Stimulated activated naive CD8-positive, alpha-beta T cell treated with anti-CD3 and anti-CD28 coated beads, Interleukin-15, amount 100 ng/mL, for 72 hours (primary cell): Measurements from ENCODE around the gene NKD2.

ENCODE experiments used
- ATAC-seq: fragments of 150-1000 bp; cut with Tn5 transposase; 2 replicates; pipeline ENCODE4 v1.10.0; 2021; ENCODE audit warnings: mild to moderate bottlenecking, moderate library complexity
- DNase-seq, 2 donors: peaks; one replicate each; pipeline ENCODE4 v3.0.0; 2021 to 2022
- H3K27ac Mint-ChIP-seq, 2 donors: one replicate each; pipeline ENCODE4 v1.8.0; 2022; ENCODE audit warnings: mild to moderate bottlenecking in 2 of 2, mixed read lengths in 2 of 2, moderate library complexity in 2 of 2
- H3K27me3 Mint-ChIP-seq: one replicate; pipeline ENCODE4 v1.8.0; 2022; ENCODE audit warnings: mixed read lengths
- H3K4me1 Mint-ChIP-seq: one replicate; pipeline ENCODE4 v1.8.0; 2022; ENCODE audit warnings: mild to moderate bottlenecking, mixed read lengths
- H3K4me3 Mint-ChIP-seq, 2 donors: one replicate each; pipeline ENCODE4 v1.8.0; 2022; ENCODE audit warnings: mild to moderate bottlenecking in 2 of 2, mixed read lengths in 2 of 2, moderate library complexity in 1 of 2
- H3K9me3 Mint-ChIP-seq, 2 donors: one replicate each; pipeline ENCODE4 v1.8.0; 2022; ENCODE audit warnings: mixed read lengths in 2 of 2

The NKD2 gene

GRCh38 chr5:1002836-1003235 is 5.8 kb upstream of the NKD2 start:
- DNase-seq = peak in 1 of 2 donors; percentile 6
- H3K4me3 Mint-ChIP-seq = no peak overlapping the region
- H3K4me1 Mint-ChIP-seq = peaks cover 52% of the 10 kb centered on the region
- no peak for ATAC-seq
- no peak overlapping the region for H3K27ac Mint-ChIP-seq
- H3K9me3 Mint-ChIP-seq = no peaks in the 10 kb centered on the region
- peaks cover 69% of the 10 kb centered on the region for H3K27me3 Mint-ChIP-seq

GRCh38 chr5:1003296-1003937 is 5.2 kb upstream of the NKD2 start:
- no peak overlapping the region for H3K27ac Mint-ChIP-seq
- peaks cover 55% of the 10 kb centered on the region for H3K4me1 Mint-ChIP-seq
- no peaks in the 10 kb centered on the region for H3K9me3 Mint-ChIP-seq
- DNase-seq = peak in 1 of 2 donors; percentile 44
- H3K27me3 Mint-ChIP-seq = peaks cover 75% of the 10 kb centered on the region
- H3K4me3 Mint-ChIP-seq = peak overlapping the region; percentile 38 to 86
- ATAC-seq = peak; percentile 16

GRCh38 chr5:1004461-1005248 is 3.9 kb upstream of the NKD2 start:
- H3K4me3 Mint-ChIP-seq = peak overlapping the region; percentile 66 to 86
- peaks cover 80% of the 10 kb centered on the region for H3K27me3 Mint-ChIP-seq
- H3K4me1 Mint-ChIP-seq = peaks cover 57% of the 10 kb centered on the region
- peak in 1 of 2 donors; percentile 40 for DNase-seq
- H3K9me3 Mint-ChIP-seq = no peaks in the 10 kb centered on the region
- peak; percentile 47 for ATAC-seq
- H3K27ac Mint-ChIP-seq = no peak overlapping the region

DNA sequence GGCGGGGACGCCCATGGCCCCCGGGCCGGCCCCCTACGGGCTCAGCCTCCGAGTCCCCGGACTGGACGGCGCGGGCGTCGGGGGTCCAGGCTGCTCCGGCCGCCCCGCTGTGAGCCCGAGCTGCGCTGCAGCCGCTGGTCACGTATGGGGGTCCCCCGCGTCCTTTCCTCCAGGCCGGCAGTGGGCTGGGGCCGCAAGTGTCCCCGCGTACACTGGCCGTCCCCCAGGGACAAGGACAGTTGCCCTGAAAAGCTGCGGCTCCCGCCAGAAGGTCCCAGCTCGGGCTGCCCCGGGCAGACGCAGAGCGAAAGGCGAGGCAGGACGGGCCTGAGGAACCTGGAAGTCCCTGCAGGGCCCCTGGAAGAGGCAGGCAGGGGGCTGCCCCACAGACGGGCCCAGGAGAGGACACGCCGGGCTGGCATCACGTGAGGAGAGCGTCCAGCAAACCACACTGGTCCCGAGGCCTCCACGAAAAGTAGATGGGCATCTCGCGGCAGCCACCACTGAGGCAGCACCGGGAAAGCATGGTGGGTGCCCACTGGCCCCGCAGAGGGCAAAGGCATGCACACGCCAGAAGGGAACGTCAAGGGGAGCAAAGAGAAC is 3.3 kb upstream of the NKD2 start:
- H3K4me3 Mint-ChIP-seq = peak overlapping the region in 1 of 2 donors; percentile 24
- DNase-seq = no peak

DNA sequence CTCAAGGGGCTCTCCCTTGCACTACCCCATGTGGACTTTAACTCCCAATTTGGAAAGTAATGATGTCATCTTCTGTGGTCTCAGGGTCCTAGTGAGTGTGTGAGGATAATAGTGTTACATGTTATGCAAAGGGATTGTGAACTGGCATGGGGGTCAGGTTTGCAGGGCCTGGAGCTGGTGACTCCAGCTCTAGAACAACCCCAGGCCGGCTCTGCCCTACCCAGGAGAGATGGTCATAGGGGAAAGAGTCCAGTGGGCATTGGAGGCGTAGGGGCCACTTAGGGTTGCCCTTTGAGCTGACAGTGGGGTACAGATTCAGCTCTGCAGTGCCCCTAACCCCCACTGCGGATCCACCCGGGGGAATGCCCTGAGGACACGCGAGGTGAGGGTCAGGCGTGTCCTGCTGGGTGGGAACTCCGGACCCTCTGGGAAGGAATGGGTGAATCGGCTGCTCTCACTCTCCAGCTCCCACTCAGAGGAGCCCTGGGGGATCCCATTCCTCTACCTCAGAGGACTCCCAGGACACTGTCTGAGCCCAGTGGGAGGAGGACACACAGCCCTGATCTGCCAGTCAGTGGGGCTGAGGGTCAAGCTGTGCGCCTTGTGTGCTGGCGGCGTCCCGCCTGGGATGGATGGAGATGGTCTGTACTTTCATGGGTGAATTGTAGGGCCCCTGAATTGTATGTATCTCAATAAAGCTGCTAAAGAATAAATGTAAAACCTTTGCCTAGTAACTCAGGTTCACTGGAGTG is 2.5 kb upstream of the NKD2 start:
- Mint-ChIP-seq H3K4me1 (peaks cover 72% of the 10 kb centered on the region), H3K27ac (no peak overlapping the region), H3K4me3 (peak overlapping the region; percentile 6 to 10), H3K9me3 (no peaks in the 10 kb centered on the region), H3K27me3 (peaks cover 85% of the 10 kb centered on the region)
- ATAC-seq (no peak), DNase-seq (no peak)

More for the DNA sequence above, 3.3 kb upstream of the NKD2 start:
- H3K27ac Mint-ChIP-seq = no peak overlapping the region
- peaks cover 64% of the 10 kb centered on the region for H3K4me1 Mint-ChIP-seq
- H3K27me3 Mint-ChIP-seq = peaks cover 84% of the 10 kb centered on the region
- no peaks in the 10 kb centered on the region for H3K9me3 Mint-ChIP-seq
- ATAC-seq = no peak

GRCh38 chr5:1006656-1007071 is 1.9 kb upstream of the NKD2 start:
- Mint-ChIP-seq H3K27ac (no peak overlapping the region), H3K4me1 (peaks cover 73% of the 10 kb centered on the region), H3K9me3 (no peaks in the 10 kb centered on the region), H3K4me3 (no peak overlapping the region), H3K27me3 (peaks cover 87% of the 10 kb centered on the region)
- no peak for ATAC-seq
- peak in 1 of 2 donors; percentile 9 for DNase-seq

DNA sequence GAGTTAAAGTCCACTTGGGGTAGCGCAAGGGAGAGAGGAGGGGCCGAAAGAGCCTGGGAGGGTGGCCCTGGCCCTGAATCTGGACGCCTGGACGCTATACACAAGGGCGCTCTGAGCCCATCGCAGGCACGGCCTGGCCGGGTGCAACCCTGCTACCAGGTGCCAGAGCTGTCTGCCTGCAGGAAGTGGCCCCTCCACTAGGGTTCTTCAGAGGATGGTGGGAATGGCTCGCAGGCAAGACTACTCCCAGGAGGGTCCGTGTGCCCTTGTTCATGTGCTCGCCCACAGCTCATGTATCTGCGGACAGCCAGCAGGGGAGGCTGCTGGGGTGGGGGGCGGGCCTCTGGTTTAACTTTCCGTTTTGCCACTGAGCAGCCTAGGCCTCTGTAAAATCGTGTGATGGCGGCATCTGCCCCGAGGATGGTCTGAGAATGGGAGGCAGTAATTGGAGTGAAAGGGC is 1.4 kb upstream of the NKD2 start:
- ATAC-seq = no peak
- Mint-ChIP-seq H3K27me3 (peaks cover 87% of the 10 kb centered on the region), H3K4me3 (peak overlapping the region in 1 of 2 donors; percentile 55), H3K9me3 (no peaks in the 10 kb centered on the region), H3K4me1 (peaks cover 67% of the 10 kb centered on the region), H3K27ac (no peak overlapping the region)
- peak in 1 of 2 donors; percentile 11 for DNase-seq

DNA sequence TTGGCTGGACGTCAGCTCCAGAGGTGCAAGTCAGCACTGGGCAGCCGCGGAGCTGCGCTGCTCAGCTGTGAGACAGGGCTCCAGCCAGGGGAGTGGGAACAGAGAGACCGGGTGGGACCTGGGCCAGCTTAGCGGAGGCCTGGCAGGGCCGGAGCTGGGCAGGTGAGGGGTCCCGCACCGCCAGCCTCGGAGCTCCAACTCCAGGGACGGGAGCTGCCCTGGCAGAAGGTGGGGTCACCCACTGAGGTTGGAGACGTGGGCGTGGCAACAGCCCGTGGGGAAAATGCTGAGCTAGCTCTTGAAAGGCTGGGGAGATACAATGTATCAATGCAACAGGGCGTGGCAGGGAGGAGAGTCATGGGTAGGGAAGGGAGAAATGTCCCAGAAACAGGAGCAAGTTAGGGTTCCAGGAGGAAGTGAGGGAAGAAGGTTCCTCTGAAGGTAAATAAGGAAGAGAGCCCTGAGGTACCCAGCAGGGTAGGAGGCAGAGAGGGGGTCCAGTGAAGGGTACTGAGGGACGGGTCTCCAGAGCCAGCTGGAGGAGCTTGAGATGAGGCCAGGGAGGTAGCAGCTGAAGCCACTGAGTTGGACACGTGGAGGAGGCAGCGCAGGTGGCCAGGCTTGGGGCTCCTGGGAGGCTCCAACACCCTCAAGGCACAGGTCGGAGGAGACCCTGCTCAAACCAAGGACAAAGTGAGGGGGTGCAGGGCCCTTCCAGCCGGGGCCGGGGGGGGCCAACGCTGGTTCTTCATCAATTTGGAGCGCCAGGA is 736 bp upstream of the NKD2 start:
- no peaks in the 10 kb centered on the region for H3K9me3 Mint-ChIP-seq
- H3K27ac Mint-ChIP-seq = no peak overlapping the region
- H3K4me1 Mint-ChIP-seq = peaks cover 61% of the 10 kb centered on the region
- DNase-seq (no peak), ATAC-seq (no peak)
- peaks cover 89% of the 10 kb centered on the region for H3K27me3 Mint-ChIP-seq
- peak overlapping the region; percentile 51 to 55 for H3K4me3 Mint-ChIP-seq

DNA sequence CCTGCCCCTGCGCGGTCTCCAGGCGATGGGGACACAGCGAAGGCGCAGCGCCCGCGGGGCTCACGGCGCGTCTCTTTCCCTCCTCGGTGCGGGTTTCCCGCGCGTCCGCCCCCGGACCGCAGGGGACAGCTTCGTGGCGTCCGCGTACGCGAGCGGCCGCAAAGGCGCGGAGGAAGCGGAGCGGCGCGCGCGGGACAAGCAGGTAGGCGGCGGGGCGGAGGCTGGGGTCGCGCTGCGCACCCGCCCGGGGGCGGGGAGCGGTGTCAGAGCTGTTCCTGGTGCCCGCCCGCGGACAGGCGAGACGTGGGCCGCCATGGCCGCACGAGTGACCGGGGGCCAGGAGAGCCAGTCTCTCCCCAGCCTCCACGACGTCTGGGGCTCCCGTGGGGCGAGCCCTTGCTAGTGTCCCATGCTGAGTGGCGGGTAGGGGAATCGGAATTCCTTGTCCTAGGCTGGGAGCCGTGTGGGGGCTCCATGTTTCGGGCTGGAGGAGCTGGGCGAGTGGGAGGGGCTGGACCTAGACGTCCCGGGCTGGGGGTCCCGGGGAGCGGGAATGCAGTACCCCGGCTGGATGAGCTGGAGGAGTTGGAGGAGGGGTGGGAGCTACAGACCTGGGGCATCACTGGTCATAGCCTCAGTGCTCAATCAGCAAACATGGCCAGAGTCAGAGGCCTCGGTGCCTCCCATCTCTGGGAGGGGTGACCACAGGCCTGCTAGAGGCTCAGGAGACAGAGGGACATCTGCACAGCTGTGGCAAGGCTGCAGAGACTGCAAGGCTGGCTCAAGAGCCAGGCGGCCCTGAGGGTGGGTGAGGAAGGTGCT is 968 bp downstream of the NKD2 start:
- H3K27me3 Mint-ChIP-seq = peaks cover 74% of the 10 kb centered on the region

GRCh38 chr5:1010181-1010510 is 1.5 kb downstream of the NKD2 start:
- Mint-ChIP-seq H3K4me3 (peak overlapping the region; percentile 62 to 66), H3K27ac (no peak overlapping the region), H3K4me1 (peaks cover 42% of the 10 kb centered on the region), H3K9me3 (no peaks in the 10 kb centered on the region), H3K27me3 (peaks cover 71% of the 10 kb centered on the region)
- ATAC-seq = no peak
- DNase-seq = peak in 1 of 2 donors; percentile 15

More for the DNA sequence above, 968 bp downstream of the NKD2 start:
- H3K27ac Mint-ChIP-seq = no peak overlapping the region
- DNase-seq (peak in 1 of 2 donors; percentile 13), ATAC-seq (no peak)
- H3K4me3 Mint-ChIP-seq = peak overlapping the region; percentile 62 to 66
- no peaks in the 10 kb centered on the region for H3K9me3 Mint-ChIP-seq
- peaks cover 44% of the 10 kb centered on the region for H3K4me1 Mint-ChIP-seq

DNA sequence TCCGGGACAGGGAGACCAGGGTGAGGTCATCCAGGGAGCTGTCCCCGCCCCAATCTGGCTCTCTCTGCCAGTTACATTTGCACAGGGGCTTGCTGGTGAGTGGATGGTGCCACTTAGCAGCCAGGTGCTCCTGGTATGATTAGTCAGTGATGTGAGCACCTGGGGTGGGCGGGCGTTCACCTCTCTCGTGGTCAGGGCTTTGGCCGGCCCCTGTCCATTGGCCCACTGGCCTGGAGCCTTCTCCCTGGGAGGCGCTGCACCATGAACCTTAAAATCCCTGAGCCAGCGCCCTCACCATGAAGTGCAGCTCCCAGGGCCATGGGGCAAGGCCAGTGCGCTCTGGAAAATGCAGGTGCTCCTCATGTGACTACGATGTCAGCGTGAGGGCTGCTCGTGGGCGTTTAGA is 2.0 kb downstream of the NKD2 start:
- peaks cover 38% of the 10 kb centered on the region for H3K4me1 Mint-ChIP-seq
- no peaks in the 10 kb centered on the region for H3K9me3 Mint-ChIP-seq
- H3K4me3 Mint-ChIP-seq = peak overlapping the region in 1 of 2 donors; percentile 66
- H3K27ac Mint-ChIP-seq = no peak overlapping the region
- DNase-seq (peak in 1 of 2 donors; percentile 10), ATAC-seq (no peak)
- peaks cover 66% of the 10 kb centered on the region for H3K27me3 Mint-ChIP-seq

DNA sequence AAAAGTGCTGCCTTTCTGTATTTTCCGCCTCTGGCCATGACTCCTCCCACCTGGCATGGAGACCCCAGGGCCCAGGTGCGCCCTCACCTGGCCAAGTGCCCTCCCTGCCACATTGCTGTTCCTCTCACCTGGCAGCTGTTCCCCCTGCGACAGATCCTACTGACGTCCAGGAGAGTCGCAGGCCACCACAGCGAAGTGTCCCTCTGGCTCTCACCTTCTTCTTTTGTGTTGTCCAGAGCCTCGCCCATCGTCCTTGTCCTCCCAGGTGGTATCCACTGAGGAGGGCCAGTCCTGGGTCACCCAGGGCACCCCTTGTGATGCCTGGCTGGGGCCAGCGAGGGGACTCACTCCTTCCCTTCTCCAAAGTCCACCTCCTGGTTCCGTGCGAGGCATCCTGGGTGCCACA is 2.6 kb downstream of the NKD2 start:
- Mint-ChIP-seq H3K9me3 (no peaks in the 10 kb centered on the region), H3K27ac (peak overlapping the region in 1 of 2 donors; percentile 51), H3K4me3 (no peak overlapping the region), H3K4me1 (peaks cover 32% of the 10 kb centered on the region), H3K27me3 (peaks cover 60% of the 10 kb centered on the region)
- peak; percentile 70 to 71 for DNase-seq
- peak; percentile 53 for ATAC-seq

DNA sequence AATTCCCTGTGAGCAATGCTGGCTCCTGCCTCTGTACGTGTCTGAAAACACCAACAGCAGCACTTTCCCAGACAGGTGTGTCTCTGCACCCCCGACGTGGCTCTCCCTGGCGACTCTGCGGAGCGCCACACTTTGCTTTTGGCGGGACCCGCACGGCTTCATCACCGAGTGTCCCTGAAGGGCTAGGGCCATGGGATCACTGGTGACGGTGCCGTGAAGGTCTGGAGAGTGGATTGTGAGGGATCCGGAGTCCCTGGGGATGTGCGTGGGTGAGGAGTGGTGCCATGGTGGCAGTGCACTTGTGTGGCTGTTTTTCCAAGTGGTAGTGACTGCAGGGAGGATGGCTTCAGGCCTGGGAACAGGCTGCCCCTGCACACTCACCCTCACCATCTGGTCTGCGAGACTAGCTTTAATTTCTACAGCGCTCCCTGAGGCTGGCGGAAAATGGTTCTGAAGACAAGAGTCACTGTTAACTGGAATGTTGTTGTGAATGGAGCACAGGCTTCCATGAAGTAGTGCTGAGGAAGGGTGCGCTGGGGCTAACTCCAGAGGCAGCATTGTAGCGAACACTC is 3.2 kb downstream of the NKD2 start:
- no peaks in the 10 kb centered on the region for H3K9me3 Mint-ChIP-seq
- H3K27ac Mint-ChIP-seq = peak overlapping the region in 1 of 2 donors; percentile 51
- H3K4me1 Mint-ChIP-seq = peaks cover 32% of the 10 kb centered on the region
- DNase-seq (peak in 1 of 2 donors; percentile 9), ATAC-seq (no peak)
- peaks cover 54% of the 10 kb centered on the region for H3K27me3 Mint-ChIP-seq
- no peak overlapping the region for H3K4me3 Mint-ChIP-seq
